K562 (cell line): ENCODE data around the gene HBEGF. TPM values are rescaled to one million over a fixed set of nuclear protein-coding genes. Genes with fewer than 3 reads are reported as not detected.

Source experiments
- ATAC-seq: fragments of 200-7000 bp; cut with Tn5 transposase; 3 replicates; pipeline ENCODE4 v1.9.1; 2020; ENCODE audit warnings: moderate library complexity
- BruUV-seq: library from RNA; stranded (reverse); fragments of 400-500 nt; replicated peaks from 2 replicates; lab custom pipeline; 2021; lab: Mats Ljungman, UMichigan
- CTCF ChIA-PET: fragments of 300-600 bp; formaldehyde crosslinking; extraction: SDS; loops from one replicate; lab custom pipeline; 2021; ENCODE audit warnings: low intra/inter-chr PET ratio; lab: Yijun Ruan, JAX
- POLR2A ChIA-PET: fragments of 300-600, 350-650 bp; sonication (Branson Sonifier 250); formaldehyde crosslinking; extraction: SDS; loops from one replicate; lab custom pipeline; 2021; ENCODE audit warnings: antibody characterized with exemption, inconsistent platforms; lab: Yijun Ruan, JAX
- DNase-seq, 4 experiments: peaks; one replicate each; pipeline versions ENCODE4 v3.0.0 to v3.0.0-alpha.2; 2011 to 2018; ENCODE audit warnings: low spot score in 3 of 4, mixed read lengths in 3 of 4; ENCODE audit errors: extremely low read depth in 1 of 4
- FAIRE-seq: peaks from 2 replicates; lab custom pipeline; 2011; peaks lifted over from hg19 to GRCh38; lab: Jason Lieb, UNC
- H2AFZ ChIP-seq: 2 replicates; pipeline ENCODE4 v1.6.0; 2011; ENCODE audit warnings: low read depth, low read length, control low read depth, inconsistent platforms
- H3K27ac ChIP-seq: fragments of 200-600 bp; 3 replicates; pipeline ENCODE4 v1.8.0; 2011; ENCODE audit warnings: low read depth, mild to moderate bottlenecking, control low read depth, inconsistent platforms, low read length, moderate library complexity, mixed read lengths; ENCODE audit errors: extremely low read depth
- H3K27me3 ChIP-seq, 2 experiments: fragments of 300-600 bp in 1 of 2; 2 replicates in 1 of 2; 3 replicates in 1 of 2; pipeline versions ENCODE4 v1.6.0 to v1.8.0; 2011; ENCODE audit warnings: inconsistent platforms in 2 of 2, low read length in 2 of 2, mild to moderate bottlenecking in 1 of 2, mixed read lengths in 1 of 2, moderate library complexity in 1 of 2; ENCODE audit not compliant: control insufficient read depth in 2 of 2, insufficient read depth in 2 of 2
- H3K36me3 ChIP-seq: fragments of 300-600 bp; 3 replicates; pipeline ENCODE4 v1.8.0; 2011; ENCODE audit warnings: mild to moderate bottlenecking, low read length, inconsistent platforms; ENCODE audit not compliant: control insufficient read depth, insufficient read depth
- H3K4me1 ChIP-seq, 2 experiments: fragments of 200-600 bp in 1 of 2; replicated peaks in 1 of 2; 2 replicates in 1 of 2; 3 replicates in 1 of 2; pipeline versions ENCODE4 v1.5.1 to v1.8.0; 2011; ENCODE audit warnings: inconsistent platforms in 2 of 2, low read length in 2 of 2, mild to moderate bottlenecking in 1 of 2, mixed read lengths in 1 of 2, moderate library complexity in 1 of 2; ENCODE audit not compliant: control insufficient read depth in 2 of 2, insufficient read depth in 2 of 2
- H3K4me2 ChIP-seq: 2 replicates; pipeline ENCODE4 v1.6.1; 2011; ENCODE audit warnings: low read length, control low read depth, inconsistent platforms, mixed read lengths; ENCODE audit not compliant: insufficient read depth
- H3K4me3 ChIP-seq: fragments of 200-600 bp; sonication (generic), shearing (Covaris generic); 2 replicates; pipeline ENCODE4 v1.5.1; 2016; ENCODE audit warnings: control low read depth, inconsistent platforms
- H3K79me2 ChIP-seq: fragments of 200-600 bp; 3 replicates; pipeline ENCODE4 v1.8.0; 2011; ENCODE audit warnings: low read length, inconsistent platforms; ENCODE audit not compliant: control insufficient read depth, insufficient read depth
- H3K9ac ChIP-seq, 2 experiments: 2 replicates each; pipeline versions ENCODE4 v1.6.0 to v1.6.1; 2011; ENCODE audit warnings: low read depth in 2 of 2, low read length in 2 of 2, control low read depth in 1 of 2, inconsistent platforms in 1 of 2, mild to moderate bottlenecking in 1 of 2, mixed read lengths in 1 of 2; ENCODE audit not compliant: insufficient read depth in 1 of 2
- H3K9me1 ChIP-seq: one replicate; pipeline ENCODE4 v1.6.0; 2011; ENCODE audit warnings: inconsistent platforms, mild to moderate bottlenecking, low read length, moderate library complexity; ENCODE audit not compliant: control insufficient read depth, insufficient read depth
- H3K9me3 ChIP-seq: replicated peaks from 2 replicates; pipeline ENCODE4 v1.5.1; 2011; ENCODE audit warnings: low read depth, low read length, inconsistent platforms; ENCODE audit not compliant: control insufficient read depth, insufficient read depth
- H4K20me1 ChIP-seq: replicated peaks from 2 replicates; pipeline ENCODE4 v1.6.1; 2011; ENCODE audit warnings: low read length, inconsistent platforms, mixed read lengths; ENCODE audit not compliant: control insufficient read depth, insufficient read depth
- BHLHE40 ChIP-seq: IDR thresholded peaks from 2 replicates; pipeline ENCODE4 v1.6.1; 2011; ENCODE audit warnings: low read length, improper control_type of control experiment
- CEBPB ChIP-seq: fragments of 450-650 bp; IDR thresholded peaks from 2 replicates; pipeline ENCODE4 v1.6.1; 2016; ENCODE audit warnings: missing genetic modification characterization, missing compliant biosample characterization
- CEBPG ChIP-seq, 3 experiments: fragments of 200-800 bp in 1 of 3; sonication (Bioruptor generic) in 1 of 3; sonication (generic) in 1 of 3; formaldehyde crosslinking in 1 of 3; IDR thresholded peaks in 2 of 3; conservative IDR thresholded peaks in 1 of 3; 2 replicates each; pipeline versions ENCODE4 v1.6.1 to v1.8.0; 2016 to 2022; ENCODE audit warnings: missing compliant biosample characterization in 2 of 3, missing genetic modification characterization in 2 of 3, mild to moderate bottlenecking in 1 of 3, missing genetic modification reagents in 1 of 3
- FOXJ3 ChIP-seq: sonication (generic); formaldehyde crosslinking; IDR thresholded peaks from 2 replicates; pipeline ENCODE4 v1.4.0; 2020; ENCODE audit warnings: mild to moderate bottlenecking, missing genetic modification reagents
- HBP1 ChIP-seq: fragments of 450-650 bp; formaldehyde crosslinking; IDR thresholded peaks from 2 replicates; pipeline ENCODE4 v1.4.0; 2022; ENCODE audit warnings: missing genetic modification characterization
- WGBS: fragments of 100-300 bp; shearing (Covaris generic); methylation state at CpG from one replicate; pipeline ENCODE4 v1.1.6; 2016; ENCODE audit warnings: low coverage, mixed read lengths; ENCODE audit not compliant: insufficient coverage; ENCODE audit errors: missing lambda C conversion rate; 5-methylcytosine and 5-hydroxymethylcytosine counted together
- in situ Hi-C: fragments of 300-500 bp; cut with MboI; formaldehyde crosslinking; loops from 4 replicates; pipeline ENCODE4 v1.15.0; 2018; ENCODE audit warnings: inconsistent platforms, mixed read lengths
- intact Hi-C: fragments of 100-400 bp; cut with micrococcal nuclease; formaldehyde crosslinking; loops from 2 replicates; pipeline ENCODE4 v1.14.2; 2022
- polyA plus RNA-seq, 8 experiments: library from polyadenylated mRNA; depleted of rRNA in 4 of 8; stranded (reverse) in 5 of 8; unstranded in 3 of 8; fragments of >200 nt; fragmentation: Nextera tagmentation in 2 of 8; fragmentation: Illumina TruSeq in 1 of 8; extraction: Ambion mirVana in 2 of 8; extraction: Trizol in 1 of 8; gene quantifications; 2 replicates each; pipeline versions ENCODE4 v1.2.1 to v1.2.3, GENCODE V29; 2011 to 2014; ENCODE audit warnings: inconsistent platforms in 1 of 8, missing spikeins in 1 of 8
- total RNA-seq, 7 experiments: library from RNA; depleted of rRNA in 6 of 7; stranded (reverse); fragments of >200 nt in 6 of 7; fragmentation: Illumina TruSeq in 2 of 7; extraction: Trizol in 2 of 7; gene quantifications; 2 replicates each; pipeline versions ENCODE4 v1.2.1 to v1.2.3, GENCODE V29; 2011 to 2021; ENCODE audit warnings: low replicate concordance in 1 of 7
- TF ChIP-seq, protein P1 (sequence below): IDR thresholded peaks from 2 replicates; pipeline ENCODE4 v1.6.1; 2011; ENCODE audit warnings: borderline replicate concordance, low read depth, mild to moderate bottlenecking, moderate library complexity, low read length; ENCODE audit not compliant: insufficient read depth, poor library complexity, severe bottlenecking
- TF ChIP-seq, protein P2 (sequence below): fragments of 450-650 bp; formaldehyde crosslinking; IDR thresholded peaks from 2 replicates; pipeline ENCODE4 v1.4.0; 2020; ENCODE audit warnings: mild to moderate bottlenecking, moderate library complexity

HBEGF gene
- total and polyA plus RNA-seq, 9 of the 15 experiments (the other 6 are each of a cell fraction or from before 2014, with no cell fraction given): 0.11 to 1.1 (median 0.60) TPM

DNA sequence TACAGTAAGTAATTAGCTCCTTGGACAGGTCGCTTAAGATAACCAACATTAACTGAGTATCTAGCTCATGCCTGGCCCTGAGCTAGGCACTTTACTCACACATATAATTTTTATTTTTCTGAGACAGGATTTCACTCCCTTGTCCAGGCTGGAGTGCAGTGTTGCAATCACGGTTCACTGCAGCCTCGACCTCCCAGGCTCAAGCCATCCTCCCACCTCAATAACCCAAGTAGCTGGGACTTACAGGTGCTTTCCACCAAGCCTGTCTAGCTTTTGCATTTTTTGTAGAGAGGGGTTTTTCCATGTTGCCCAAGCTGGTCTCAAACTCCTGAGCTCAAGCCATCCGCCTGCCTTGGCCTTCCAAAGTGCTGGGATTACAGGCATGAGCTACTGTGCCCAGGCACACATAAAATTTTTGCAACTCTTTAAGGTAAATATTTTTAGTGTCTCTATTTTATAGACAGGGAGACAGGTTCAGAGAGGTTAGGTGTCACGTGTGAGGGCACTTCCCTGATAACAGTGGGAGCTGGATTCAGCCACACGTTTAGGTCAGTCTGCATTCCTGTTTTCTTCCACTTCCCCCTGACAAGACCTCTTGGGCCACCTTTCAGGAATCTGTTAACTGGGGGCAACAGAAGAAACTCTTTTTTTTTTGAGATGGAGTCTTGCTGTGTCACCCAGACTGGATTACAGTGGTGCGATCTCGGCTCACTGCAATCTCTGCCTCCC, 18.2 kb downstream of the HBEGF start:
- Histone ChIP-seq H3K9me3 (no peaks in the 10 kb centered on the region), H3K27me3 (peaks cover 0 to 4% of the 10 kb centered on the region in 2 experiments; a peak in 2 of 5 replicates), H3K9ac (no peak overlapping the region; a peak in 1 of 4 replicates), H3K4me2 (no peak overlapping the region), H3K27ac (no peak overlapping the region), H2AFZ (no peak overlapping the region), H3K9me1 (no peaks in the 10 kb centered on the region), H3K4me1 (no peaks in the 10 kb centered on the region), H3K4me3 (no peak overlapping the region), H3K36me3 (no peaks in the 10 kb centered on the region), H4K20me1 (no peaks in the 10 kb centered on the region), H3K79me2 (no peaks in the 10 kb centered on the region)
- POLR2A ChIA-PET: interaction anchor here (1.0 to 1.3 kb wide), 2 partner anchors 12 to 24 kb away, joined by 3 to 5 read pairs; no protein-coding TSS in a partner anchor
- 26% methylated on average over 8 of the region's 8 CpGs for WGBS
- intact Hi-C loops: no loop called here
- FAIRE-seq (no peak), DNase-seq (no peak), ATAC-seq (no peak)
- TF ChIP-seq CEBPG (CRISPR knock-in tag; IDR thresholded peaks at IDR 0.05) (no peak), CEBPG (tag; conservative IDR thresholded peaks at IDR 0.05 in 1 of 2, IDR thresholded peaks at IDR 0.05 in 1 of 2) (peak in 1 of 2 experiments; percentile 79; a peak in 2 of 4 replicates), CEBPB (tag) (peak; percentile 80), FOXJ3 (CRISPR knock-in tag) (no peak), BHLHE40 (peak; percentile 16; the same call in 1 of the 2 replicates), HBP1 (CRISPR knock-in tag) (no peak)
- TF ChIP-seq, protein P1, sequence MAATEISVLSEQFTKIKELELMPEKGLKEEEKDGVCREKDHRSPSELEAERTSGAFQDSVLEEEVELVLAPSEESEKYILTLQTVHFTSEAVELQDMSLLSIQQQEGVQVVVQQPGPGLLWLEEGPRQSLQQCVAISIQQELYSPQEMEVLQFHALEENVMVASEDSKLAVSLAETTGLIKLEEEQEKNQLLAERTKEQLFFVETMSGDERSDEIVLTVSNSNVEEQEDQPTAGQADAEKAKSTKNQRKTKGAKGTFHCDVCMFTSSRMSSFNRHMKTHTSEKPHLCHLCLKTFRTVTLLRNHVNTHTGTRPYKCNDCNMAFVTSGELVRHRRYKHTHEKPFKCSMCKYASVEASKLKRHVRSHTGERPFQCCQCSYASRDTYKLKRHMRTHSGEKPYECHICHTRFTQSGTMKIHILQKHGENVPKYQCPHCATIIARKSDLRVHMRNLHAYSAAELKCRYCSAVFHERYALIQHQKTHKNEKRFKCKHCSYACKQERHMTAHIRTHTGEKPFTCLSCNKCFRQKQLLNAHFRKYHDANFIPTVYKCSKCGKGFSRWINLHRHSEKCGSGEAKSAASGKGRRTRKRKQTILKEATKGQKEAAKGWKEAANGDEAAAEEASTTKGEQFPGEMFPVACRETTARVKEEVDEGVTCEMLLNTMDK: no peak
- TF ChIP-seq, protein P2, sequence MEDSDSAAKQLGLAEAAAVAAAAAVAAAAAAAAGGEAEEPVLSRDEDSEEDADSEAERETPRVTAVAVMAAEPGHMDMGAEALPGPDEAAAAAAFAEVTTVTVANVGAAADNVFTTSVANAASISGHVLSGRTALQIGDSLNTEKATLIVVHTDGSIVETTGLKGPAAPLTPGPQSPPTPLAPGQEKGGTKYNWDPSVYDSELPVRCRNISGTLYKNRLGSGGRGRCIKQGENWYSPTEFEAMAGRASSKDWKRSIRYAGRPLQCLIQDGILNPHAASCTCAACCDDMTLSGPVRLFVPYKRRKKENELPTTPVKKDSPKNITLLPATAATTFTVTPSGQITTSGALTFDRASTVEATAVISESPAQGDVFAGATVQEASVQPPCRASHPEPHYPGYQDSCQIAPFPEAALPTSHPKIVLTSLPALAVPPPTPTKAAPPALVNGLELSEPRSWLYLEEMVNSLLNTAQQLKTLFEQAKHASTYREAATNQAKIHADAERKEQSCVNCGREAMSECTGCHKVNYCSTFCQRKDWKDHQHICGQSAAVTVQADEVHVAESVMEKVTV (CRISPR knock-in tag): no peak
- CTCF ChIA-PET: no interaction called here
- no TSS peak for BruUV-seq
- in situ Hi-C loops: no loop called here
